Activated naive CD8-positive, alpha-beta T cell treated with anti-CD3 and anti-CD28 coated beads for 36 hours (primary cell): ENCODE measurements around the gene C1orf226. TPM values are rescaled to one million over a fixed set of nuclear protein-coding genes. Genes with fewer than 3 reads are reported as not detected.
"Not testable (repeated sequence)": the region's sequence is repeated elsewhere in the genome, so short reads cannot be mapped to it uniquely, and the experiment has no call there.

ENCODE experiments used
- DNase-seq: peaks from one replicate; pipeline ENCODE4 v3.0.0; 2021
- H3K27ac Mint-ChIP-seq: one replicate; pipeline ENCODE4 v1.8.0; 2022; ENCODE audit warnings: mild to moderate bottlenecking, moderate library complexity, mixed read lengths
- H3K27me3 Mint-ChIP-seq: one replicate; pipeline ENCODE4 v1.8.0; 2022; ENCODE audit warnings: mild to moderate bottlenecking, mixed read lengths
- H3K36me3 Mint-ChIP-seq: one replicate; pipeline ENCODE4 v1.8.0; 2021; ENCODE audit warnings: mild to moderate bottlenecking, mixed read lengths
- H3K4me1 Mint-ChIP-seq: one replicate; pipeline ENCODE4 v1.8.0; 2021; ENCODE audit warnings: mixed read lengths
- H3K4me3 Mint-ChIP-seq: one replicate; pipeline ENCODE4 v1.8.0; 2022; ENCODE audit warnings: mild to moderate bottlenecking, moderate library complexity, mixed read lengths
- H3K9me3 Mint-ChIP-seq: one replicate; pipeline ENCODE4 v1.8.0; 2022; ENCODE audit warnings: mixed read lengths
- total RNA-seq, 2 experiments: library from RNA; stranded (reverse); gene quantifications; one replicate each; pipeline ENCODE4 v1.2.3, GENCODE V29; 2021

C1orf226 gene
- total RNA-seq, 2 experiments from 2014 or later: 0.14 to 0.44 TPM

- Mint-ChIP-seq H3K4me3 (no peak overlapping the region), H3K36me3 (no peaks in the 10 kb centered on the region), H3K27me3 (peaks cover 34% of the 10 kb centered on the region), H3K9me3 (peaks cover 2% of the 10 kb centered on the region), H3K4me1 (no peaks in the 10 kb centered on the region), H3K27ac (no peak overlapping the region)
- no peak for DNase-seq
Measured at GRCh38 chr1:162422662-162423375, 41.3 kb downstream of the C1orf226 start.

GRCh38 chr1:162430583-162430982 is 49.1 kb downstream of the C1orf226 start:
- Mint-ChIP-seq H3K27me3 (peaks cover 4% of the 10 kb centered on the region), H3K4me3 (no peak overlapping the region), H3K27ac (no peak overlapping the region), H3K36me3 (no peaks in the 10 kb centered on the region), H3K4me1 (no peaks in the 10 kb centered on the region), H3K9me3 (no peaks in the 10 kb centered on the region)
- DNase-seq: no peak

DNA sequence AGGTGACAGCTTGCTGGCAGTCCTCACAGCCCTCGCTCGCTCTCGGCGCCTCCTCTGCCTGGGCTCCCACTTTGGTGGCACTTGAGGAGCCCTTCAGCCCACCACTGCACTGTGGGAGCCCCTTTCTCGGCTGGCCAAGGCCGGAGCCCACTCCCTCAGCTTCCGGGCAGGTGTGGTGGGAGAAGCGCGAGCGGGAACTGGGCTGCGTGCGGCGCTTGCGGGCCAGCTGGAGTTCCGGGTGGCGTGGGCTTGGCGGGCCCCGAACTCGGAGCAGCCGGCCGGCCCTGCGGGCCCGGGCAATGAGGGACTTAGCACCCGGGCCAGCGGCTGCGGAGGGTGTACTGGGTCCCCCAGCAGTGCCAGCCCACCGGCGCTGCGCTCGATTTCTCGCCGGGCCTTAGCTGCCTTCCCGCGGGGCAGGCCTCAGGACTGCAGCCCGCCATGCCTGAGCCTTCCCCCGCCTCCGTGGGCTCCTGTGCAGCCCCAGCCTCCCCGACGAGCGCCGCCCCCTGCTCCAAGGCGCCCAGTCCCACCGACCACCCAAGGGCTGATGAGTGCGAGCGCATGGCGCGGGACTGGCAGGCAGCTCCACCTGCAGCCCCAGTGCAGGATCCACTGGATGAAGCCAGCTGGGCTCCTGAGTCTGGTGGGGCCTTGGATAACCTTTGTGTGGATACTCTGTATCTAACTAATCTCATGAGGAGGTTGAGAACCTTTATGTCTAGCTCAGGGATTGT is 51.6 kb downstream of the C1orf226 start:
- not testable (repeated sequence) for H3K27me3 Mint-ChIP-seq, H3K27ac Mint-ChIP-seq, H3K9me3 Mint-ChIP-seq, H3K36me3 Mint-ChIP-seq, DNase-seq, H3K4me3 Mint-ChIP-seq, H3K4me1 Mint-ChIP-seq

Other genes starting within 250 kb of the C1orf226 start
- not detected for gene SPATA46, start 4.9 kb upstream of the C1orf226 start, total RNA-seq
- not detected for gene SH2D1B, start 30.4 kb downstream of the C1orf226 start, total RNA-seq
- 10 to 100 TPM; 58.8 to 58.9 TPM for gene UHMK1, start 116.1 kb downstream of the C1orf226 start, total RNA-seq
- gene UAP1, start 180.0 kb downstream of the C1orf226 start, total RNA-seq: 10 to 100 TPM; 48.5 to 50.5 TPM